D721Med (cell line): ENCODE results near the gene VCPKMT.

Source experiments
- DNase-seq: peaks from one replicate; pipeline ENCODE4 v3.0.0; 2011; ENCODE audit warnings: low spot score; ENCODE audit not compliant: insufficient read length
- FAIRE-seq: peaks from 2 replicates; lab custom pipeline; 2011; peaks lifted over from hg19 to GRCh38; lab: Jason Lieb, UNC
- TF ChIP-seq, protein P1 (sequence below): IDR thresholded peaks from 2 replicates; pipeline ENCODE4 v1.5.1; 2012; ENCODE audit warnings: mild to moderate bottlenecking, control low read depth; ENCODE audit not compliant: insufficient read depth; ENCODE audit errors: missing control alignments

Gene VCPKMT

DNA sequence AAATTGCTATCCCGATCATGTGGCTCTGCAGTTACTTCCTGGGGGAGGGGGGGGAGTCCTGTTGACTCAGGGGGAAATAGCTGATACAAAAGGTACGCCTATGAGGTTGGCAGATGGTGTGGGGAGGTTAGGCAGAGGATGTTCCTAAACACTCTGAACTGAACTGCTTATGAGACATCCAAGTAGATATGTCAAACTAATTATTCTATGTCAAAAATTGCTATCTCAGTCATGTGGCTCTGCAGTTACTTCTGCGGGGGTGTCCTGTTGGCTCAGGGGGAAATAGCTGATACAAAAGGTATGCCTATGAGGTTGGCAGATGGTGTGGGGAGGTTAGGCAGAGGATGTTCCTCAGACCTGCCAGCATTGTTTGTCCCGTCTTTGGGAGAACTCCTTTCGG is 5.1 kb upstream of the VCPKMT start:
- TF ChIP-seq, protein P1, sequence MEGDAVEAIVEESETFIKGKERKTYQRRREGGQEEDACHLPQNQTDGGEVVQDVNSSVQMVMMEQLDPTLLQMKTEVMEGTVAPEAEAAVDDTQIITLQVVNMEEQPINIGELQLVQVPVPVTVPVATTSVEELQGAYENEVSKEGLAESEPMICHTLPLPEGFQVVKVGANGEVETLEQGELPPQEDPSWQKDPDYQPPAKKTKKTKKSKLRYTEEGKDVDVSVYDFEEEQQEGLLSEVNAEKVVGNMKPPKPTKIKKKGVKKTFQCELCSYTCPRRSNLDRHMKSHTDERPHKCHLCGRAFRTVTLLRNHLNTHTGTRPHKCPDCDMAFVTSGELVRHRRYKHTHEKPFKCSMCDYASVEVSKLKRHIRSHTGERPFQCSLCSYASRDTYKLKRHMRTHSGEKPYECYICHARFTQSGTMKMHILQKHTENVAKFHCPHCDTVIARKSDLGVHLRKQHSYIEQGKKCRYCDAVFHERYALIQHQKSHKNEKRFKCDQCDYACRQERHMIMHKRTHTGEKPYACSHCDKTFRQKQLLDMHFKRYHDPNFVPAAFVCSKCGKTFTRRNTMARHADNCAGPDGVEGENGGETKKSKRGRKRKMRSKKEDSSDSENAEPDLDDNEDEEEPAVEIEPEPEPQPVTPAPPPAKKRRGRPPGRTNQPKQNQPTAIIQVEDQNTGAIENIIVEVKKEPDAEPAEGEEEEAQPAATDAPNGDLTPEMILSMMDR: no peak
- FAIRE-seq: no peak
- no peak for DNase-seq

DNA sequence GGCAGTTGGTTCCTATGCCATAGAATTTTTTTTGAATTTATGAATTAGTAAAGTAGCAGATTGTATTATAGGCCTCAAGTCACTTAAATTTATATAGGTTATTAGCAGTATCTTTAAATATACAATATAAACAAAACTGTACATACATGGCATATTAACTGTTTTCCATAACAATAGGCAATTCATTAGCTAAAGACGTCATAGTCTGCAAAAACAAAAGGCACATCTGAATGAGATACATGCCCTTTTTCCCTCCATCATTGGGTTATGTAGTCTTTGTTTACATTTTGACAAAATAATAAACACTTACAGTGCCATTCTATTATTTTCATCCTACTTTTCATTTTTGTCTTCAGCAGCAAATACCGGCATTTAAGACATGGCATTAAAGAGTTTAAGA is 1.1 kb upstream of the VCPKMT start:
- DNase-seq (no peak), FAIRE-seq (no peak)
- TF ChIP-seq, protein P1: no peak

DNA sequence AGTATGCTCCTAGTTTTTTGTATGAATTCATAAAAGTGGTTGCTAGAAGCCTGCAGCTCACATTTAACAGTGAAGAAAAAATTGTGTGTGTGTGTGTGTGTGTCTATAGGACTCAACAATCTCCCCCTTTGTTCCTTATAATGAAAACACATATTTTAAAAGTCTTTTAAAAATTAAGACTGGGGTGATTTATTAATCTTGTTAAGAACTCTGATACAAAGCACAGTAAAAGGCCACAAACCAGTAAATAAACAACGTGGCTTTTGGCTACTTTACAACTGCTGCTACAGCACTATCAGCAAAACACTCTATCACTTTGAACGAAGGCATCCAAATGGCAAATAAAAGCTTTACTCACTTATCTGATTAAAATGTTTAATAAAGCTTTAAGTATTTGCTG is 594 bp upstream of the VCPKMT start:
- TF ChIP-seq, protein P1: no peak
- DNase-seq: no peak
- peak; percentile 55 for FAIRE-seq

DNA sequence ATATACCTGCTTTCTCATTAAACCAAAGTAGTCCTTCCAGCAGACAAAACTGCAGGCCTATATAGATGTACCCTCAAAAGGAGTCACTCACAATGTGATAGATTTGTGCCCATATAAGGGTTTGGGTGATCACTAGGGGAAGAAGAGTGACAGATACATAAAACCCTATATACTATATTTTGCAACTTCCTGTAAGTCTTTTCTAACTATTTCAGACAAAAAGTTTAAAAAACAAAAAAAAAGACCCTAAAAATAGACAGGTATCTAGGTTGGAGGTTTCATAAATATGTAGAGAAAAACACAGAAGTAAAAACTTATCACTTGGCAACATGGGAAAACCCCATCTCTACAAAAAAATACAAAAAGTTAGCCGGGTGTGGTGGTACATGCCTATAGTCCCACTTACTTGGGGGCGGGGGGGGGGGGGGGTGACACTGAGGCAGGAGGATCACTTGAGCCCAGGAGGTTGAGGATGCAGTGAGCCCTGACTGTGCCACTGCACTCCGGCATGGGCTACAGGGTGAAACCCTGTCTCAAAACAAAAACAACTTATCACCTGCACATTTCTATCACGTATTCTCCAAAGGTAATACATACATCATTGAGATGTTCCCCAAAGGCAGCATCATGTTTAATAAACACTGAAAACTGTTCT is 2.9 kb downstream of the VCPKMT start:
- TF ChIP-seq, protein P1: no peak
- FAIRE-seq: no peak
- DNase-seq: no peak

DNA sequence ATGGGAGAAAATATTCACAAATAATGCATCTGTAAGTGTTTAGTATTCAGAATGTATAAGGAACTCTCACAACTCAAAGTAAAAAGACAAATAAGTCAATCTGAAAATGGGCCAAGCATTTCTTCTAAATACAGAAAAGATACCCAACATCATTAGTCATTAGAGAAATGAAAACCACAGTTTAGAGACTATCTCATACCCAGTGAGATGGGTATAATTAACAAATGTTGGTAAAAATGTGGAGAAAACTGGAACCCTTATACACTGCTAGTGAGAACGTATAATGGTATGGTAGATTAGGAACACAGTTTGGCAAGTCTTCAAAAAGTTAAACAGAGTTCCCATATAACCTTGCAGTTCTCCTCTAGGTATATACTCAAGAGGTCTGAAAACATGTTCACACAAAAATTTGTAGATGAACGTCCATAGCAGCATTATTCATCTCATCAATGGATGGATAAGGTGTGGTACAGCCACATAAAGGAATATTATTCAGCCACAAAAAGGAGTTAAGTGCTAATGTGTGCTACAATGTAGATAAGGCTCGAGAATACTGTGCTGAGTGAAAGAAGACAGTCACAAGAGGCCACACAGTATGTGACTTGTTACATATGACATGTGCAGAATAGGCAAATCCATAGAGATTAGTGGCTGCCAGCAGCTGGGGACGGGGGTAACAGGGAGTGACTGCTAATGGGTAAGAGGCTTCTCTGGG is 5.9 kb downstream of the VCPKMT start:
- TF ChIP-seq, protein P1: no peak
- no peak for FAIRE-seq
- DNase-seq: no peak

DNA sequence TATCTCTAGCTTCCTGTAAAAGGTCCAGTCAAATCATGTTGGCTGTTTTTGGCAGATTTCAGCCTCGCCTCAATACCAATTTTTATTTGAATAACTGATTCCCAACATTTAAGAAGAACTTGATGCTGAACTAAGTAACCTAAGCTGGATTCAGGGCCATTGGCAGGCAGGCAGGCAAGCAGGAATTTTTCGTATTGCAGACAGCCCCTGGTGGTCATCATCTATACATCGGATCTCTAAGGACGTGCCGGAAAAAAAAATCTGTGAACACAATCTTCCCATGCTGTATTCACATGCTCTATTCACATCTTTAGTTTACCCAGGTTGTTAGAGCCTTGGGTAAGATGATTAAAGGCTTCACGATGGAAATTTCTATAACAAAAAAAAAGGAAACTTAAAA is 7.0 kb downstream of the VCPKMT start:
- DNase-seq: no peak
- FAIRE-seq: no peak
- TF ChIP-seq, protein P1: no peak

GRCh38 chr14:50107850-50108249 is 8.5 kb downstream of the VCPKMT start:
- DNase-seq (no peak), FAIRE-seq (no peak)
- TF ChIP-seq, protein P1: no peak
